NCI-H1694 (cell line): ENCODE results near the gene PRM2.

Source experiments
- DNase-seq: peaks from one replicate; lab custom pipeline; 2025; lab: John Stamatoyannopoulos, UW

The PRM2 gene

DNA sequence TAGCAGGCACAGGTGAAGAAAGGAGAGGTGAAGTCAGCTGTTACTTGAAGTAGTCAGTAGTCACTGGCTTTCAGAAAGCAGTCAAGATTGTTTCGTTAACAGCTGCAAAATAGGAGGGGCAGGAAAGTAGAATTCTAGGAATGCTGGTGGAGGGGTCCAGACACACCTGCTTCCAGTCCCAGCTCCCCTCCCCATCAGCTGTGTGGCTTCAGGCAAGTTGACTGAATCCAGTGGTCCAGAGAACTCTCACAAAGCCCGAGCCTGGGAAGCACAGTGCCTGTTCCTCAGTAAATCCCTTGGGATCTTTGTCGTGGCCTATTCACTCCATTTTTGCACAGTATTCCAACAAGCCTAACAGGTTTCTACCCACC lies 15.7 kb downstream of the PRM2 start:
- no peak for DNase-seq

GRCh38 chr16:11259655-11260595 lies 16.4 kb downstream of the PRM2 start:
- DNase-seq = no peak

- no peak for DNase-seq
Observed at GRCh38 chr16:11258553-11259492, 17.5 kb downstream of the PRM2 start.

DNA sequence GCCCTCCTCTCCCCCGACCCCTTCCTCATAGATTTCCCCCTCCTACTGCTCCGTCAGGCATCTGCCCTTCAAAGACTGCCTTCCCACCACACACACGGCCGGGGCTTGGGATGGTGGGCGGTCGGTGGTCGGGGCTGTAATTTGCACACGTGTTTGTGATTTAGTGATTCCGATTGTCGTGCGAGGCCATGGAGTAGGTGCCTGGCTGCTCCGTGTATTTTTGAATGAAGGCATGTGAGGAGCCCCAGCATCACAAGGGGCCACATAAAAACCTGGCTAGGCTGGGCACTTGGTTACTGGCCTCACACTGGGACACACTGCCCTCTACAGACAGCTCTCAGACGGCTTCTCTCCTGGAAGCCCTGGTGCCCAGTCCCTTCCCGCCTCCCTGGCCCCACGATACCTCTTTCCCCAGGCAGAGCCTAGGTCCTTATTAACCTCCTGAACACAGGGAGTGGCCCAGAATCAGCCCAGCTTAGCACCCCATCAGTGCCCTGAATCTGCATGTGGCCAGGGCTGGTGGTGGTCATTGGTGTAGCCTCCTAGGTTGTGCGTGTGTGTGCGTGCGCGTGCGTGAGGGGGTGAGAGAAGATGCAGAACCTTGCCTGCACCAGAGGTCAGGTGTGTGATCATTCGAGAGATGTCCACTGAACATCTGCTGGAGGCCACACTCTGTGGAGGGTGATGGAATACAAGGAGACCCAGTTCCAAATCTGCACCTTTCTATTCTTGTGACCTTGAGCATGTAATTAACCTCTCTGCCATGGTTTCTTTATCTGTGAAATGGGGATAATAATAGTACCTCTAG lies 18.9 kb downstream of the PRM2 start:
- peak; percentile 66 for DNase-seq

DNA sequence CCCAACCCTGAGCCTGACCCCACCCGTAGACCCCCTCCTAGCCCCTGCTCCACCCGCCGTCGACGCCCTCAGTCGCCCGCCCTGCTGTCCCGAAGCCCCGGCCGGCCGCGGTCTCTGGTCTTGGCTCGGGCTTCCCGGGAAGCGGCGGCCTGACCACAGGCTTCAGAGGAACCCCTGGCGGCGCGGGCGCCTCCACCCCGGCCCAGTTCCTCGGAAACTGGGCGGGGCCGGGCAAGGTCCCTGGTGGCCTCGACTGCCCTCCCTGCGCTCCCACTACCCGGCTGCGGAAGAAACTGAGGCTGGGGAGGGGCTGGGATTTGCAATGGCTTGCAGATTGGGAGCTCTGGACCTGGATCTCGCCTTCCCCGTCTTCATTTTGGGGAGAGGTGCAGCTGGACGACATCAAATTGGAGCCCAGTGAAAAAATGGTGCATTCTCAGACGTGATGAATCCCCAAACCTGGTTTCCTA lies 19.6 kb downstream of the PRM2 start:
- no peak for DNase-seq

GRCh38 chr16:11255737-11256660 lies 20.3 kb downstream of the PRM2 start, which contains the start of gene SOCS1:
Gene SOCS1 (minus strand): TSS chr16:11256204. CDS start chr16:11255478, 726 bp downstream.
- DNase-seq = peak; percentile 54

DNA sequence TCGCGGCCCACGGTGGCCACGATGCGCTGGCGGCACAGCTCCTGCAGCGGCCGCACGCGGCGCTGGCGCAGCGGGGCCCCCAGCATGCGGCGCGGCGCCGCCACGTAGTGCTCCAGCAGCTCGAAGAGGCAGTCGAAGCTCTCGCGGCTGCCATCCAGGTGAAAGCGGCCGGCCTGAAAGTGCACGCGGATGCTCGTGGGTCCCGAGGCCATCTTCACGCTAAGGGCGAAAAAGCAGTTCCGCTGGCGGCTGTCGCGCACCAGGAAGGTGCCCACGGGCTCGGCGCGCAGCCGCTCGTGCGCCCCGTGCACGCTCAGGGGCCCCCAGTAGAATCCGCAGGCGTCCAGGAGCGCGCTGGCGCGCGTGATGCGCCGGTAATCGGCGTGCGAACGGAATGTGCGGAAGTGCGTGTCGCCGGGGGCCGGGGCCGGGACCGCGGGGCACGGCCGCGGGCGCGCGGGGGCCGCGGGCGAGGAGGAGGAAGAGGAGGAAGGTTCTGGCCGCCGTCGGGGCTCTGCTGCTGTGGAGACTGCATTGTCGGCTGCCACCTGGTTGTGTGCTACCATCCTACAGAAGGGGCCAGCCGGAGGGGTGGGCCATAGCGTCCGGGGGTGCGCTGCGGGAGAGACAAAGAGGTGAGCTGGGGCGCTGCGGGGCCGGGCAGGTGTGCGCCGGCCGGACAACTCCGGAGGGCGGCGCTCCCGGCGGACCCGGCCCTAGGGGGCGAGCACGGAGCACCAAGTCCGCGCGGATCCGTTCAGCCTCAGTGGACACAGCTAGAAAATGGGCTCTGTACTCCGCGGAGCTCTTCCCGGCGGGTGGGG lies 21.2 kb downstream of the PRM2 start:
- DNase-seq = no peak

DNA sequence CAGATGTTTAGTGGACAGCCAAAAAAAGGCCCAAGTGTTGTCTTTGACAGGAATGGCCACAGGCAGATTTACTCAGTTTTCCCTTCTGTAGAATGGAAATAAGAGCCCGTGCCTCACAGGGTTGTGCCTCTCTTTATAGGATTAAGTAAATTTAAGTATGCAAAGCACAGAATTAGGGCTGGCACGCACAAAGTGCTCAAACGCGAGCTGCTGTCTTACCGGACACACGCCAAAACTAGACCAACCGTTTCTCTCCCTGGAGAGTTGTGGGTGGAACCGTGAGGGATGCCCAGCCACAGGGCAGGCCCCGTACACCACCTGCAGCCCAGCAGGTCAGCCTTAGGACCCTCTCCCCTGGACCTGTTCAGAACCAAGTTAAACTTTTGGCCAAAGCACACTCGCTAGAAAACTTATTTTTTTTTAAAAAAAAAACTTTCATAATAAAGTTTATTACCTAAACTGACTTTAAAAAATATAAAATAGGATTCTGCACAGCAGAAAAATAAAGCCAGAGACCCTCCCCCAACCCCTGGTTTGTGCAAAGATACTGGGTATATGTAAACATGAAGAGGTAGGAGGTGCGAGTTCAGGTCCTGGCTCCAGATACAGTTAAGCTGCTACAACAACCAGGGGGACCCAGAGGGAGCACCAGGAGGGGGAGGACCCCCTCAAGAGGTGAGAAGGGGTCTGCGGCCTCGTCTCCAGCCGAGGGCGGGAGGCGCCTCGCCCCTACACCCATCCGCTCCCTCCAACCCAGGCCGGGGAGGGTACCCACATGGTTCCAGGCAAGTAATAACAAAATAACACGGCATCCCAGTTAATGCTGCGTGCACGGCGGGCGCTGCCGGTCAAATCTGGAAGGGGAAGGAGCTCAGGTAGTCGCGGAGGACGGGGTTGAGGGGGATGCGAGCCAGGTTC lies 22.0 kb downstream of the PRM2 start:
- DNase-seq = no peak

- no peak for DNase-seq
Observed at GRCh38 chr16:11253009-11253994, 23.0 kb downstream of the PRM2 start.

DNA sequence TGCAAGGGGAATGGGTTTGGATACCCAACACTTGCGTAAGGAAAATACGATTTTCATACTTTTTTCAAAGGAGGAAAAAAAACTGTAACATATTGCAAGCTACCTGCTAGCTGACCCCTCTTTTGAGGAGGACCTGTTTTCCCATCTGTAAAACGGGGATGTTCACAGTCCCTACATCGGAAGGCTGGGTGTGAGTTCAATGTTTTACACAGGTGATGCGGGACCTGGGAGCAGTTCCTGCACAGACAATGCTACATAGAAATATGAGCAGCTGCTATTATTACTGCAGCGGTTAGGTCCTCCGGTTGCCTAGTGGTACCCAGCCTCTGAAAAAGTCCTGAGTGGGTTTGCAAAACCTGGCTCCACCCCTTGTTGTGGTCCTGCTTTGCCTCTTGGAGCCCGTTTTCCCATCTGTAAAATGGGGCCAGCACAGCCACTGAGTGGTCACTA lies 23.8 kb downstream of the PRM2 start:
- no peak for DNase-seq

DNA sequence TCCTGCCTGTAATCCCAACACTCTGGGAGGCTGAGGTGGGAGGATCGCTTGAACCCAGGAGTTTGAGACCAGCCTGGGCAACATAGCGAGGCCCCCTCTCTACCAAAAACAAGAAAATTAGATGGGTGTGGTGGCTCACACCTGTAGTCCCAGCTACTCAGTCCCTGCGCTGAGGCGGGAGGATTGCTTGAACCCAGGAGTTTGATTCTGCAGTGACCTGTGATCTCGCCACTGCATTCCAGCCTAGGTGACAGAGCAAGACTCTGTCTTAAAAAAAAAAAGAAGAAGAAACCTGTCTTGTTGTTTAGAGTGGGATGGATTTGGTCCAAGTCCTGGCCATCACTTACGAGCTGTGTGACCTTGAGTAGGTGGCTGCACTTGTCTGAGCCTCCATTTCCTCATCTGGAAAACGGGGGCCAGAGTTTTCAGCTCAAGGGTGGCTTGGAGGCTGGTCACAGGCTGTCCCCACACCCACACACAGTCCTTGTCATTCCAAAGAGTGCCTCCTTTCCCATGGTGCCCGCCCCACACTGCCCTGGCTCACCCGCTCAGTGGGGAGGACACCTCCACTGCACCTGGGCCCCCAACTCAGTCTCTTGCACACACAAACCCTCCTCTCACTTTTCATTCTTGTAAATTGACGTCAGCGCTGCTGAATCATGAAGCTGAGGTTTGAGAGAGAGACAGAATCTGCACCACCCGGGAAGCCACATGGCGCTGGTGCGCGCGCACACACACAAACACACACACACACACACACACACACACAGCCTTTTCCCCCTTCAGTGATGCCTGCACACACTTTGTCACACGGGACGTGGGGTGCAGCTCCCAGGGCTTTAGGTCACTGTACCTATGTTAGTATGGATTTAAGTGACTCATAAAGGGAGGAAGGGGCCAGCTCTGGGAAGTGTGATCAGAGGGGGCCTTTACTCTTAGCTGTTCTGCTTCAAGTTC lies 24.5 kb downstream of the PRM2 start:
- DNase-seq = no peak

DNA sequence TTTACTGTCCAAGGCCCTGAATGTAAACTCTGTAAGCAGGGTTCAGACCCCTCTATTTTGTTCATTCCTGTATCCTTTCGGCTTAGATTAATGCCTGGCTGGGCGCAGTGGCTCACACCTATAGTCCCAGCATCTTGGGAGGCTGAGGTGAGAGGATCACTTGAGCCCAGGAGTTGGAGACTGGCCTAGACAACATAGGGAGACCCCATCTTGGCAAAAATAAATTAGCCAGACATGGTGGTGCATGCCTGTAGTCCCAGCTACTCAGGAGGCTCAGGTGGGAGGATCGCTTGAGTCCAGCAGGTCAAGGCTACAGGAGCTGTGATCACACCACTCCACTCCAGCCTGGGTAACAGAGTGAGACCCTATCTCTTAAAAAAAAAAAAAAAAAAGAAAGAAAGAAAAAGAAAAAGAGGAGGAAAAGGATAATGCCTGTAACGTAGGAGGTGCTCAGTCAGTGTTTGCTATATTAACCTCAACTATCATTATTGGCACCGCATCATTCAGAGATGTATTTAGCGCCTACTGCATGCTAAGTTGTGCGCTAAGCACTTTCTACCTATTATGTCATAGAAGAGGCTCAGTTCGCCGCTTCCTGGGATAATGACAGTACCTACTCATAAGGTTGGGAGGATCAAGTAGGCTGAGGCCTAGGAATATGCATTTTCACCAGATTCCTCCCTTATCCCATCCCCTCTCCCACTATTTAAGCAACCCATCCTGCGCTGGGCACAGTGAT lies 25.3 kb downstream of the PRM2 start:
- no peak for DNase-seq

GRCh38 chr16:11250091-11250785 lies 26.0 kb downstream of the PRM2 start:
- no peak for DNase-seq

GRCh38 chr16:11249233-11250061 lies 26.8 kb downstream of the PRM2 start:
- no peak for DNase-seq
